IPS-15b (cell line): ENCODE measurements around the gene CDH13.

Experiments
- H3K27me3 ChIP-seq: one replicate; pipeline ENCODE4 v1.6.1; 2013; ENCODE audit warnings: low read length; ENCODE audit not compliant: control insufficient read depth, insufficient read depth
- H3K36me3 ChIP-seq: one replicate; pipeline ENCODE4 v1.6.1; 2013; ENCODE audit warnings: low read length; ENCODE audit not compliant: control insufficient read depth, insufficient read depth
- H3K4me1 ChIP-seq: one replicate; pipeline ENCODE4 v1.6.1; 2013; ENCODE audit warnings: mild to moderate bottlenecking, low read length; ENCODE audit not compliant: control insufficient read depth, insufficient read depth
- H3K4me3 ChIP-seq: one replicate; pipeline ENCODE4 v1.5.1; 2013; ENCODE audit warnings: low read depth, low read length
- H3K9ac ChIP-seq: one replicate; pipeline ENCODE4 v1.6.1; 2013; ENCODE audit warnings: low read depth, mild to moderate bottlenecking, low read length
- H3K9me3 ChIP-seq: one replicate; pipeline ENCODE4 v1.6.1; 2013; ENCODE audit warnings: mild to moderate bottlenecking, low read length; ENCODE audit not compliant: control insufficient read depth, insufficient read depth

CDH13 gene

DNA sequence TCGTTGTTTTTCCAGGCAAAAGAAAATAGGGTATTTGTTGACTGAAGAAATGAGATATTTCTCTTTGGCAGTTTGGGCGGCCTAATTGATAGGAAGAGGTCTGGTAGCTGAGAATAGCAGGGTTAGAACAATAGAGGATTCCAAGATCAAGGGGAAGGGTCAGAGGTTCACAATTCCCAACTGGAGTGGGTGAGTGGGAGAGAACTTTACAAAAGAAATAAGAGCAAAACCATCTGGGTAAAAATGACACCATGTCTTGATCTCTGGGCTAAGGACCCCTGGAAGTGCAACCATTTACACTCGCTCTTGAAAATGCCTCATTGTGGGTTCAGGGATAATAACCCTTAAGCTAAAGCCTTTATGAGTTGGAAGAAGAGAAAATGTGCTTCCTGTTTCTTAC, 180.5 kb downstream of the CDH13 start:
- Histone ChIP-seq H3K9ac (no peak overlapping the region), H3K27me3 (no peaks in the 10 kb centered on the region), H3K4me1 (no peaks in the 10 kb centered on the region), H3K4me3 (no peak overlapping the region), H3K9me3 (no peaks in the 10 kb centered on the region), H3K36me3 (no peaks in the 10 kb centered on the region)

DNA sequence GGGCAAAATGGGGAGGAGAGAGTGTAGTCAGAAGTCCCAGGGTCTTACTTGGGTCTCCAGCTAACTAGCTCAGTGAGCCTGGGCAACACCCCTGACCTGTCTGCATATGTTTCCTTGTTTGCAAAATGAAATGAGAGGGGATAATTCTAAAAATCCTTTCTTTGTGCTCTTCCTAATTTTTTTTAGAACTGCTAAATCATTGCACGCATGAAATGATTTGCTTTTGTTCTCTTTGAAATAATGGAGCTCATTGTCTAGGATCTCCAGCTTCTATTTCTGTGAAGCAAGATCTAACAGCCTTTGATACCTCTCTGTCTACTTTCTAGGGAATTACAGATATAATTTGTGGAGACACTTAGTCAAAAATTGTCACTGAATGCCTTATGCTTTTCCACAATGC, 181.3 kb downstream of the CDH13 start:
- H3K27me3 ChIP-seq = no peaks in the 10 kb centered on the region

DNA sequence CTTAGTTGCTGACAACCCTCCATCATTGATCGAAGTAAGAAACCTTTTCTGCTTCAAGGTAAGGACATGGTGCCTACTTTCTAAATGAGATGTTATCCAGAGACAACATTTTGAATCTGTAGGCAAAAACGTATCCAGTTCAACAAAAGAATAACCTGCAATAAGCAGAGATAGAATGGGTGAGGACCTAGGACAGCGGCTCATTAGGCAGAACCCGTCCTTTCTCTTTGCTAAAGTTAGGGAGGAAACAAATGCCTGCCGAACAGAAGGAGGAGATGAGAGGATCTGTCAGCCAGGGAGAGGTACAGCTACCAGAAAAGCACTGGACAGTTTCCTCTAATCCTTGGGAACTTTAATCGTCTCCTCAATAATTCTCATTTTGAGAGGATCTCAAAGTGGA, 183.3 kb downstream of the CDH13 start:
- Histone ChIP-seq H3K4me1 (no peaks in the 10 kb centered on the region), H3K9ac (no peak overlapping the region), H3K27me3 (no peaks in the 10 kb centered on the region), H3K36me3 (no peaks in the 10 kb centered on the region), H3K9me3 (no peaks in the 10 kb centered on the region), H3K4me3 (no peak overlapping the region)

More for the DNA sequence above, 181.3 kb downstream of the CDH13 start:
- Histone ChIP-seq H3K36me3 (no peaks in the 10 kb centered on the region), H3K4me3 (no peak overlapping the region), H3K9me3 (no peaks in the 10 kb centered on the region), H3K4me1 (no peaks in the 10 kb centered on the region), H3K9ac (no peak overlapping the region)

DNA sequence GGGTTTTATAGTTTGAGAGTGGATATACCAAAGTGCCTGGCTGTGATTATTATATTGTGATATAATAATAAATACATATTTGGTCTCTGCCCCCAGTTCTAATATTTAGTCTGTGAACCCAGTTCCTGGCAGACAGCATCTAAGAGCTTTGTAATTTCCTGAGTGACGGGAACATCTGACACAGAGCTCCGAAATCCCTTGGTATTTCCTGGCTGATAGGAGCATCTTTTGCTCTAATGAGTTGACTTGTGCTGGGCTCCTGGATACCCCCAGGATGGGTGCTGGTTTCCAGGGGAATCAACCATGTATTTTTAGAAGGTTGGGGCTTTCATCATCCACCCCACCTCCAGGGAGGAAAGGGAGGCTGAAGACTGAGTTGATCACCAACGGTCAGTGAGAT, 187.3 kb downstream of the CDH13 start:
- Histone ChIP-seq H3K9ac (no peak overlapping the region), H3K4me3 (no peak overlapping the region), H3K4me1 (peaks cover under 1% of the 10 kb centered on the region), H3K9me3 (no peaks in the 10 kb centered on the region), H3K36me3 (no peaks in the 10 kb centered on the region), H3K27me3 (no peaks in the 10 kb centered on the region)

DNA sequence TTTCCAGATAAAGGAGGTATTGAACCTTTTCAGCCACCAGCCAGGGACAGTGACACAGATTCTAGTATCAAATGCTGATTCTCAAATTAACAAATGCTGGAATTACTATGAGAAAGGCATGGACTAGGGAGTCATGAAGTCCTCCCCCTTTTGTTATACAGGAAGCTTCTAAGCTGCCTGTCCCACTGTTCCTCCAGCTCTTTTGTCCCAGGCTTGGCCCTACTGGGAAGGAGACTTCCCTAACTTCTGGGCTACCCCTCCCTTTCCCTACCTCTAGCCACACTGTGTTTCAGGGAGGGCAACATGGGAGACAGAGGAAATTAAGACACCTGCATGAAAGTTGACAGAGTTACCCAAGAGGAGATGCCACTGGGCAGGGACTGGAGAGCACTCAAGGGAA, 192.5 kb downstream of the CDH13 start:
- H3K9me3 ChIP-seq = no peaks in the 10 kb centered on the region
- no peaks in the 10 kb centered on the region for H3K27me3 ChIP-seq
- H3K4me3 ChIP-seq = no peak overlapping the region
- peaks cover 5% of the 10 kb centered on the region for H3K4me1 ChIP-seq
- H3K9ac ChIP-seq = no peak overlapping the region
- H3K36me3 ChIP-seq = no peaks in the 10 kb centered on the region

DNA sequence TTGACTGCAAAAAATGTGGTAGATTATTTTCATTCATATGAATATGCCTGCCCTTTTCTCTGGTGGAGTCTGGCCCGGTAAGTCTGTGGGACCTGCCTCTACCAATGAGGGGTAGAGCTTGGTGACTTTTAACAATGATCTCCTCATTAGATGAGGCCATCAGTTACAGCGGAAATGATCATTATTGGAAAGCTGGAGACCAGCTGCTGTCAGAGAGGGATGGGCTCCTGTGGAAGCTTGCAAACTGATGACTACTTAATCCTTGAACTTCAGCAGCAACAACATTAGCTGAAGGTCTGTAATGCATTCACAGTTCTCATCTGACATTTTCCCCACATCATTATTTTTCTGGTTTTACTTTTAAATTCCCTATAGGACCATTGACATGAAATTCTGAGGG, 194.1 kb downstream of the CDH13 start:
- H3K36me3 ChIP-seq = no peaks in the 10 kb centered on the region
- no peak overlapping the region for H3K9ac ChIP-seq
- no peaks in the 10 kb centered on the region for H3K27me3 ChIP-seq
- H3K4me3 ChIP-seq = no peak overlapping the region
- H3K9me3 ChIP-seq = no peaks in the 10 kb centered on the region
- H3K4me1 ChIP-seq = peaks cover 5% of the 10 kb centered on the region

DNA sequence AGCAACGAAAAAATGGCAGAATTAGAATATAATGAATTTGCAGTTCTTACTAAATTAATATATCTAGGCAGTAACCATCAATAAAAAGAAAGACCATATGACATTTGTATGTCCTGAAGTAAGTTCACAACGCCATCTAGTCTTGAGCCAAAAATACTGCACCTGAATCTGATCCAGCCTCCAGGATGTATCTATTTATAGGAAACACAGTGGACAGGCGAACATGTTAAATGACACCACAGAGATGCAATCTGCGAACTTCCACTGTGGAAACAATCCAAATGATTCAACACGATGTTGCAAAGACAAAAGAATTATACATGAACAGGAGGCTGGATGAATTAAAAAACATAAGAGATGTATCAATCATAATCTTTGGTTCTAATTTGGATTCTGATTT, 197.6 kb downstream of the CDH13 start:
- H3K27me3 ChIP-seq = no peaks in the 10 kb centered on the region
- H3K9ac ChIP-seq = no peak overlapping the region
- H3K36me3 ChIP-seq = no peaks in the 10 kb centered on the region
- no peaks in the 10 kb centered on the region for H3K9me3 ChIP-seq
- H3K4me1 ChIP-seq = peaks cover 1% of the 10 kb centered on the region
- H3K4me3 ChIP-seq = no peak overlapping the region

DNA sequence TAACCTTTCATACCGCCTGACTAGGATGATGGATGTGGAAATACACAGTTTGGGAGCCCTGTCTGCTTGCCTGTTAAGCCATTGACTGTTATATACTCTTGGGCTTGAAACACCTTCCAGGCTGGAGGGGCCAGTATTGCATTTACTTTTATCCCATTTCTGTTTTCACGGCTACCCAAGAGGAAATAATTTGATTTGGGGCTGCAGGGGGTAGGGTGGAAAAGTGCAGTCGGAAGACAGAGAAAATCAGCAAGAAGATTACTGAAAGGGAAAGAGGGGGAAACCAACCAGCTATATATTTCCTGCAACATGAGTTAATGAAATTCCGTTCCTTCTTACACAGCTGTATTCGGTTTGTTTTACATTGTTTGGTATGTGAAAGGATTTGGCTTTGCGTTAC, 202.5 kb downstream of the CDH13 start:
- Histone ChIP-seq H3K4me3 (no peak overlapping the region), H3K9me3 (no peaks in the 10 kb centered on the region), H3K4me1 (peaks cover 17% of the 10 kb centered on the region), H3K27me3 (no peaks in the 10 kb centered on the region), H3K36me3 (no peaks in the 10 kb centered on the region), H3K9ac (no peak overlapping the region)

DNA sequence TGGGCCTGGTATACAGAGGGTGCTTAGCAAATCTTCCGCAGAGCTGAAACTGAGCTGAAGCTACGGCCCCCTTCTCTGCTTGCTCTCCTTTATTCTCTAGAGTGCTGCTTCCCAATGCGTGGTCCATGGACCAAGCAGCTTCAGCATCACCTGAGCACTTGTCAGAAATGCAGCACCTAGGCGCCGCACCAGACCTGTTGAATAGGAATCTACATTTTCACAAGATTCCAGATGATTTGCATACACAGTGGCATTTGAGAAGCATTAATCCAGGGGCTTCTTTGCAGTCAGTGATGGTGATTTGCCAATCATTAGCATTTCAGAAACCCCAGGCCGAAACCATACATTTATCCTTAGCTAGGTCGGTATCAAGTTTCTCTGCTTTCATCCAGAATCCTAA, 204.2 kb downstream of the CDH13 start:
- Histone ChIP-seq H3K36me3 (no peaks in the 10 kb centered on the region), H3K27me3 (no peaks in the 10 kb centered on the region), H3K4me3 (no peak overlapping the region), H3K9me3 (no peaks in the 10 kb centered on the region), H3K4me1 (peaks cover 25% of the 10 kb centered on the region), H3K9ac (no peak overlapping the region)

DNA sequence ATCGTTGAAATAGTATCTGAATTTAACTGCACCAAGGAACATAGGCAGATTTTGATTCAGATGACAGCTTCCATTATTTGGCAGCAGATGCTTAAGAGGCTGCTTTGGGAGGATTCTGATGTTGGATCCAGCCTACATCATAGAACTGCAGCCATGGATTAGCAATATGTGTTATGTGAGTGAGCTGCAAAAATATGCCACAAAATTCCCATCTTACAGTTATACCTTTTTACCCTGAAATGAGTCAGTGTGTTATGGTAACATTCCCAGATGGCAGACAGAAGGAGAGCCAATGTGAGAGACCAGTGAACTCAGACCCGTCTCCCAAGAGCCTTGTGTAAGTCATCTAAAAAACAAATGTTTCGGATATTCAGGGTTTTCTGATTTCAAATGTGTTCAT, 206.1 kb downstream of the CDH13 start:
- H3K27me3 ChIP-seq = no peaks in the 10 kb centered on the region
- no peaks in the 10 kb centered on the region for H3K9me3 ChIP-seq
- H3K36me3 ChIP-seq = no peaks in the 10 kb centered on the region
- H3K4me1 ChIP-seq = peaks cover 25% of the 10 kb centered on the region
- no peak overlapping the region for H3K4me3 ChIP-seq
- H3K9ac ChIP-seq = no peak overlapping the region

DNA sequence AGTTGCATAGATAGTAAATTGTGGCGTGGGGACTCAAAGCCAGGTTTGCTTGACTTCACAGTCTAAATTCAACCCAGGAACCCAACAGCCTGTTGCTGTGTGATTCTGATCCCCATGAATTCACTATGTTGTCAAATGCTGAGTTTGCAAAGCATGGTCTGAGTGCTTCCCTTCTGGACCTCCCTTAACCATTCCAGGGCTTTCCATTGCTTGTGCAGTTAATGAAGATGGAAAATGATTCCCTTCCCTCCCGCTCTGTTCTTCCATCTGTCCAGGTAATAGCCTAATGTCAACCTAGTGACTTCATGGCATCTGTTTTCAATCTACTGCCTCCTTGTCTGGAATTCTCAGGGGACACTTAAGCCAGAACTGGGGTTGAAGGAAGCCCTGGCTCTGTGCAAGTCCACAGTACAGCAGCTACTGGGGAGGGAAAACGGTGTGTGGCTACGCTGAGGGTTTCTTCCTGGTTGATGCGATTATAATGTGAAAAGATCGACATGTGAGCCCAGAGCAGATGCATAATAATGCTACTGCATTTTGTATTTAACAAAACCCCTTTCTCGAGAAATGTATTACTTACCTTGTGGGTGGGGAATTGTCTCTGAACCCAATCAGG, 206.7 kb downstream of the CDH13 start:
- H3K36me3 ChIP-seq = no peaks in the 10 kb centered on the region

DNA sequence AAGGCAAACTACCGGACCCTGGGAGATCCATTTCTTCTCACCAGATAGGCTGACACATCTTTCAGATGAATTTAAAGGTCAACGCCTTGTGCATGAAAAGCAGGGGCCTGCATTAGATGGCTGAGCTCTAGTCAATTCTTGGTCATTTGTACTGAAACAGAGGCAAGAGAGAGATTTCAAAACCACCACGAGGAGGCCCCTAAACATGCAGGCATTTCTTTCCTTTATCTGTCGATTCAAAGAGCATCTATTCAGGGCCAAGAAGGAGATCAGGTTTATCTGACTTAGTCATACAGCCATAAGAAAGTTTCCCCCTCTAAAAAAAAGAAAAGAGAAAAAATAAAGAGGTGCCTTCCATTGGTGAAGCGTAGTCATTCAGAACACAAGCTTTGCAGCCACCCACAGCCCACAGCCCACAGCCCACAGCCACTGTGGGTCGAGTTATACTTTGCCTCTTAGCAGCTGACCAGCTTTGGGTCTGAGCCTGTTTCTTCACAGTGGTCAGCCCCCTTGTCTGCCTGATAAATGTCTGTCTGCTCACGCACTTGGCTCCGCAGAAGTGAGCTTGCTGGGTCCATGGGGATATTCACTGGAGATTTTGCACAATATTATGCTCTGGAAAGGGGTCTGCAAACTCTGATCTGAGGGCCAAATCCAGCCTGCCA, 207.5 kb downstream of the CDH13 start:
- no peaks in the 10 kb centered on the region for H3K36me3 ChIP-seq
- no peak overlapping the region for H3K4me3 ChIP-seq
- H3K9me3 ChIP-seq = no peaks in the 10 kb centered on the region
- H3K4me1 ChIP-seq = peaks cover 25% of the 10 kb centered on the region
- H3K27me3 ChIP-seq = no peaks in the 10 kb centered on the region
- H3K9ac ChIP-seq = no peak overlapping the region

More for the DNA sequence above, 206.7 kb downstream of the CDH13 start:
- H3K27me3 ChIP-seq = no peaks in the 10 kb centered on the region
- no peak overlapping the region for H3K4me3 ChIP-seq
- H3K9ac ChIP-seq = no peak overlapping the region
- no peaks in the 10 kb centered on the region for H3K9me3 ChIP-seq
- H3K4me1 ChIP-seq = peaks cover 25% of the 10 kb centered on the region
